Measurements from ENCODE around the gene NDUFB5. TPM values are rescaled to one million over a fixed set of nuclear protein-coding genes. Genes with fewer than 3 reads are reported as not detected.

Gene NDUFB5
- polyA plus RNA-seq, 1 donor from 2014 or later, result 272 TPM

GRCh38 chr3:179661777-179662176 is 57.2 kb downstream of the NDUFB5 start:
- H3F3A ChIP-seq (ENCODE audit: insufficient read depth, low read length, poor library complexity, severe bottlenecking), result no peaks in the 10 kb centered on the region
- no peak overlapping the region for H3K4me3 ChIP-seq (ENCODE audit: low read length)
- H2AFZ ChIP-seq (ENCODE audit: low read depth, low read length), result no peak overlapping the region
- no peaks in the 10 kb centered on the region for H4K20me1 ChIP-seq (ENCODE audit: insufficient read depth)
- H3K79me2 ChIP-seq (replicated peaks; ENCODE audit: insufficient read depth, low read length), result peaks cover 16% of the 10 kb centered on the region
- H3K36me3 ChIP-seq (ENCODE audit: insufficient read depth, low read length), result no peaks in the 10 kb centered on the region
- no peak for TF ChIP-seq MXI1 (conservative IDR thresholded peaks at IDR 0.05; ENCODE audit: poor library complexity, severe bottlenecking)
- TF ChIP-seq POLR2AphosphoS5 (IDR thresholded peaks at IDR 0.05), result no peak
- no peak for TF ChIP-seq RAD21 (conservative IDR thresholded peaks at IDR 0.05)
- no peak for TF ChIP-seq SMC3 (conservative IDR thresholded peaks at IDR 0.05; ENCODE audit: poor library complexity)
- TF ChIP-seq CTCF (IDR thresholded peaks at IDR 0.05; ENCODE audit: poor library complexity, severe bottlenecking), result no peak
- TF ChIP-seq TAF1 (IDR thresholded peaks at IDR 0.05; ENCODE audit: low read depth), result no peak
- TF ChIP-seq REST (IDR thresholded peaks at IDR 0.05; ENCODE audit: borderline replicate concordance), result no peak
- TF ChIP-seq EZH2 (IDR thresholded peaks at IDR 0.05; ENCODE audit: borderline replicate concordance, insufficient read depth, low read length, poor library complexity, severe bottlenecking), result no peak
- TF ChIP-seq EP300 (conservative IDR thresholded peaks at IDR 0.05; ENCODE audit: poor library complexity, severe bottlenecking), result no peak
- H3K9me2 ChIP-seq (ENCODE audit: insufficient read depth, low read length), result no peaks in the 10 kb centered on the region
- no peak overlapping the region for H3K27ac ChIP-seq (ENCODE audit: low read length)
- no peaks in the 10 kb centered on the region for H3K27me3 ChIP-seq (ENCODE audit: insufficient read depth, low read depth, low read length)
- no peak overlapping the region for H3K9ac ChIP-seq (ENCODE audit: low read length)
- no peaks in the 10 kb centered on the region for H3K9me3 ChIP-seq (ENCODE audit: low read length)
- no peak overlapping the region for H3K4me2 ChIP-seq (ENCODE audit: low read length)

- Histone ChIP-seq H4K20me1 (ENCODE audit: insufficient read depth) (no peaks in the 10 kb centered on the region), H3K9me2 (ENCODE audit: insufficient read depth, low read length) (no peaks in the 10 kb centered on the region), H3K27me3 (ENCODE audit: insufficient read depth, low read depth, low read length) (no peaks in the 10 kb centered on the region), H3K4me2 (ENCODE audit: low read length) (no peak overlapping the region), H3K4me3 (ENCODE audit: low read length) (no peak overlapping the region), H3F3A (ENCODE audit: insufficient read depth, low read length, poor library complexity, severe bottlenecking) (no peaks in the 10 kb centered on the region), H2AFZ (ENCODE audit: low read depth, low read length) (no peak overlapping the region), H3K79me2 (replicated peaks; ENCODE audit: insufficient read depth, low read length) (peaks cover 14% of the 10 kb centered on the region), H3K9ac (ENCODE audit: low read length) (no peak overlapping the region), H3K27ac (ENCODE audit: low read length) (no peak overlapping the region), H3K36me3 (ENCODE audit: insufficient read depth, low read length) (no peaks in the 10 kb centered on the region), H3K9me3 (ENCODE audit: low read length) (no peaks in the 10 kb centered on the region)
- no peak for TF ChIP-seq EP300 (conservative IDR thresholded peaks at IDR 0.05; ENCODE audit: poor library complexity, severe bottlenecking)
These were observed 58.5 kb downstream of the NDUFB5 start for GRCh38 chr3:179663093-179663492.

- H3K27ac ChIP-seq (ENCODE audit: low read length), result no peak overlapping the region
- H3F3A ChIP-seq (ENCODE audit: insufficient read depth, low read length, poor library complexity, severe bottlenecking), result no peaks in the 10 kb centered on the region
- H3K9ac ChIP-seq (ENCODE audit: low read length), result no peak overlapping the region
- H3K9me3 ChIP-seq (ENCODE audit: low read length), result no peaks in the 10 kb centered on the region
- no peaks in the 10 kb centered on the region for H3K27me3 ChIP-seq (ENCODE audit: insufficient read depth, low read depth, low read length)
- H2AFZ ChIP-seq (ENCODE audit: low read depth, low read length), result no peak overlapping the region
- H3K79me2 ChIP-seq (replicated peaks; ENCODE audit: insufficient read depth, low read length), result peaks cover 14% of the 10 kb centered on the region
- no peak overlapping the region for H3K4me3 ChIP-seq (ENCODE audit: low read length)
- no peak overlapping the region for H3K4me2 ChIP-seq (ENCODE audit: low read length)
- TF ChIP-seq SMC3 (conservative IDR thresholded peaks at IDR 0.05; ENCODE audit: poor library complexity) (no peak), EZH2 (IDR thresholded peaks at IDR 0.05; ENCODE audit: borderline replicate concordance, insufficient read depth, low read length, poor library complexity, severe bottlenecking) (no peak), CTCF (IDR thresholded peaks at IDR 0.05; ENCODE audit: poor library complexity, severe bottlenecking) (no peak), POLR2AphosphoS5 (IDR thresholded peaks at IDR 0.05) (no peak), EP300 (conservative IDR thresholded peaks at IDR 0.05; ENCODE audit: poor library complexity, severe bottlenecking) (no peak), TAF1 (IDR thresholded peaks at IDR 0.05; ENCODE audit: low read depth) (no peak), RAD21 (conservative IDR thresholded peaks at IDR 0.05) (no peak)
- no peaks in the 10 kb centered on the region for H3K36me3 ChIP-seq (ENCODE audit: insufficient read depth, low read length)
- H3K9me2 ChIP-seq (ENCODE audit: insufficient read depth, low read length), result no peaks in the 10 kb centered on the region
- no peaks in the 10 kb centered on the region for H4K20me1 ChIP-seq (ENCODE audit: insufficient read depth)
These were observed 61.4 kb downstream of the NDUFB5 start for GRCh38 chr3:179666030-179666429.
